Rectal smooth muscle tissue (tissue), 1 donor: ENCODE data around the gene PREX1.

ENCODE experiments used
- H3K27ac ChIP-seq: one replicate; pipeline ENCODE4 v1.7.0; 2013; ENCODE audit warnings: low read depth, low read length, inconsistent platforms
- H3K27me3 ChIP-seq: one replicate; pipeline ENCODE4 v1.7.0; 2013; ENCODE audit warnings: low read length; ENCODE audit not compliant: control insufficient read depth, insufficient read depth
- H3K36me3 ChIP-seq: one replicate; pipeline ENCODE4 v1.7.0; 2013; ENCODE audit warnings: low read length; ENCODE audit not compliant: control insufficient read depth, insufficient read depth
- H3K4me1 ChIP-seq: one replicate; pipeline ENCODE4 v1.7.0; 2013; ENCODE audit warnings: low read length; ENCODE audit not compliant: control insufficient read depth, insufficient read depth
- H3K4me3 ChIP-seq: one replicate; pipeline ENCODE4 v1.7.0; 2013; ENCODE audit warnings: low read length
- H3K9ac ChIP-seq: one replicate; pipeline ENCODE4 v1.7.0; 2013; ENCODE audit warnings: low read length

PREX1 gene

DNA sequence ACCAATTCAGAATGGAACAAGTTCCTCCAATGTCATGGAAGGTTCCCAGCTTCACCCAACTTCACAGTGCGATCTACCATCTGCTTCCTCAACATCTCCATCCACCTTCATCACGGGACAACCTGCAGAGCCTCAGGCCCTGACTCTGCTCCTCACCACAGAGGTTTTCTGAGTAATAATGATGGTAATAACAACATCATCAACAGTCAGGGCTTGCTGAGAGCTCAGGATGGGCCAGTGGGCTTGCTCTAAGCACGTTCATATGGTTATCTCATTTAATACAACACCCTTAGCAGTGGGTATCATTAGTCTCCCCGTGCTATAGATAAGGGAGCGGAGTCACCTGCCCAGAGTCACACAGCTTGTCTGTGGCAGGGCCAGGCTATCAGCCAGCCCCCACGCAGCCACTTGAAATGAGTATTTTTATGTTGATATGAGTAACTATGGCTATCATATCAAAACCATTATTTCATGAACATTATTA, 38.6 kb downstream of the PREX1 start:
- H3K4me3 ChIP-seq: no peak overlapping the region
- H3K9ac ChIP-seq: no peak overlapping the region
- H3K4me1 ChIP-seq: no peaks in the 10 kb centered on the region
- no peak overlapping the region for H3K27ac ChIP-seq
- no peaks in the 10 kb centered on the region for H3K27me3 ChIP-seq
- H3K36me3 ChIP-seq: no peaks in the 10 kb centered on the region

DNA sequence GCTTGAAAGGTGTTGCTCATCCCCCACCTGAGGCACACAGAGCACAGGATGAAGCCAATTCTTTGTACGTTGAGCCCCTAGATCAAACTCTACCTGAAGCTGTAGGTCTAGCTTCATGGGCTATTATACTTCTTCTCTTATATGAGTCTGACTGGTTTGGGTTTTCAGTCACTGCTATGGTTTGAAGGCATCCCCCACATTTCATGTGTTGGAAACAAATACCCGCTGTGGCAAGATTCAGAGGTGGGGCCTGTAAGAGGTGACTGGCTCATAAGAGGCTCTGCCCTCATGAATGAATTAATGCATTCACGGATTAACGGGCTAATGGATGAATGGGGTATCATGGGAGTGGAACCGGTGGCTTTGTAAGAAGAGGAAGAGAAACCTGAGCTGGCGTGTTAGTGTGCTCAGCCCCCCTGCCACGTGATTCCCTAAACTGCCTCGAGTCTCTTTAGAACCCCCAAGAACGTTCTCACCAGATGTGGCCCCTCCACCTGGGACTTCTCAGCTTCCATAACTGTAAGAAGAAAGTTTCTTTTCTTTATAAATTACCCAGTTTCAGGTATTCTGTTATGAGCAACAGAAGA, 39.2 kb downstream of the PREX1 start:
- Histone ChIP-seq H3K4me1 (no peaks in the 10 kb centered on the region), H3K9ac (no peak overlapping the region), H3K36me3 (no peaks in the 10 kb centered on the region), H3K27ac (no peak overlapping the region), H3K4me3 (no peak overlapping the region), H3K27me3 (no peaks in the 10 kb centered on the region)

DNA sequence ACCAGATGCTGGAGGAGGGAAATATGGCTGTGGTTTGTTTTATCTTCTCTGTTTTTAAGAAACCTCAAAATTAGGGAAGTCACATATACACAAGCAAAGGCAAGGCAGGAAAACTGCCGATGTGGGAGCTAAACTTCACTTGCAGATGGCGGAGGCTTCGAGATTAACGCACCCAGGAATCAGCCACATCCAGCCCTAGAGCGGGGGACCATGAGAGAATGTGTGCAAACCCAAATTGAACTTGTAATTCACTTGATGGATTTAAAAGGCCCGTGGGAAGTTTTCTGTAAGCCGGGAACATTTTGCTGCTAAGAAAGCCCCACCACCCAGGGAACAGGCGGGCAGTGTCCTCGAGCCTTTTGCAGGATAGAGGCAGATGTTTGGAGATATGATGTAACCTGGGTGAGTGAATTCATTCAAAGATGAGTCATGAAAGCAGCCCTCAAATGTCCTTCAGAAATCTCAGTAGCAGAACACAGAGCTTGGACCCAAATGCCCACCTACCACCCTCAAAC, 39.9 kb downstream of the PREX1 start:
- H3K27ac ChIP-seq: no peak overlapping the region
- no peaks in the 10 kb centered on the region for H3K4me1 ChIP-seq
- no peaks in the 10 kb centered on the region for H3K36me3 ChIP-seq
- no peaks in the 10 kb centered on the region for H3K27me3 ChIP-seq
- H3K4me3 ChIP-seq: no peak overlapping the region
- no peak overlapping the region for H3K9ac ChIP-seq

DNA sequence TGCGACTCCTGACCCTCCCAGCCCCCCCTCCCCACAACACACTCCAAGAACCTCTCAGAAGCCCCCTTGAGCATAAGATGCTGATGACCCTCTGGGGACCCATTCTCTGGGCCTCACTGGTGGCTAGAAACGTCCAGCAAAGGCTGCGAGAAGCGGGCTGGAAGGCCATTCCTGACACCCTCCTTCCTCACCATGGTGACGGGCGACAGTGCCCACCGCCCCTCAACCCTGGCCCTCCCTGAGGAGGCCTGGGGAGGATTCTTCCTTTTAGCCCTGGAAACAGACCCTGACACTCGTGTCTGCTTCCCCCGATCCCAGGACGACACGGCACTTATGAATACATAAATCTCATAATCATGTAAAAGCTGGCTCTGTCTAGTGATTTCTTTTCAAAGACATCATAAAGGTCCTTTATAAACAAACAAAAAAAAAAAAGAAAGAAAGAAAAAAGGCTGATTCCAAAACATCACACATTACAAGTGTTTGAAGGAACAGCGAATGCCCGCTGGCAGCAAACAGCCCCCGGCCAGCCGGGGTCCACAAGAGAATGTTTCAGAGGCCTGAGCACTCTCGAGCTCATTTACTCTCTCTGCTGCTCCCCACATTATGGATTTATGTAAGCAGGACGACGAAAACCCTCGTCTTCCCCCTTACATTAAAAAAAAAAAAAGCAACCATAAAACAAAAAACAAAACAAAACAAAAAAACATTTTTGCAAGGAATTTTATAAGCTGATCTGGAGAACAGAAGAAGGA, 40.7 kb downstream of the PREX1 start:
- no peak overlapping the region for H3K9ac ChIP-seq
- H3K4me3 ChIP-seq: no peak overlapping the region
- no peaks in the 10 kb centered on the region for H3K4me1 ChIP-seq
- H3K36me3 ChIP-seq: no peaks in the 10 kb centered on the region
- H3K27me3 ChIP-seq: no peaks in the 10 kb centered on the region
- H3K27ac ChIP-seq: no peak overlapping the region

DNA sequence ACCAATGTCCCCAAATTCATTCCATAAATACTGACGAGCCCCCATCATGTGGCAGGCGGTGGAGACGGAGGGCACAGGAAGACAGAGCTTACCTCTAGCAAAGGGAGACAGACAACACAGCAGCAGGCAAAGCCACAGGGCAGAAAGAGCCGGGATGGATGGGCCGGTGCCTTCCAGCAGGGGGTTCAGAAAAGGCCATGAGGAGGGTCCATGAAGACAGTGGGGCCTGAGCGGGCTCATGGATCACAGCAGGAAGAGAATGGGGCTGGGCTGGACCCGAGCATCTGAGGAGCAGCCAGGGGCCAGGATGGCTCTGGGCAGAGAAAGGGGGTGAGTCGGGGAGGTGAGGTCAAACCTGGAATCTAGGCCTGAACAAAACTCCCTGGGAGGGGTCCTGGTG, 42.0 kb downstream of the PREX1 start:
- no peaks in the 10 kb centered on the region for H3K36me3 ChIP-seq
- H3K9ac ChIP-seq: no peak overlapping the region
- no peaks in the 10 kb centered on the region for H3K27me3 ChIP-seq
- no peaks in the 10 kb centered on the region for H3K4me1 ChIP-seq
- no peak overlapping the region for H3K27ac ChIP-seq
- no peak overlapping the region for H3K4me3 ChIP-seq

DNA sequence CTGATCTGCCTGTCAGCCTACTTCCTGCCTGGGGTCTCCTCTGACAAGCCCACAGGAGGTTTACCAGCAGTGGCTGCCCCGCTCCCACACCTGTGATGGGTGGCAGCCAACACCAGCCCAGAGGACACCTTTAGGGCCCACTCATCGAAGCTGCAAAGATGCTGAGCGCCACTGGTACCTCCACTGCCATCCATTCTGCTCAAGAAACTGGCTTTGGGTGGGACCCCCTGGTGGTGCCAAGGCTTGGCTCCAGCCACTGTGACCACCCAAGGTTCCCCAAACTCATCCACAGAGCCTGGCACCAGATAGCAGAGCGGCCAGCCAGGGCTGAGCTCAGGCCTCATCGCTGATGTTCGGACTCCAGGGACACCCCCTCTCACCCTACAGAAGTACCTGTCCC, 42.5 kb downstream of the PREX1 start:
- Histone ChIP-seq H3K4me1 (no peaks in the 10 kb centered on the region), H3K27me3 (no peaks in the 10 kb centered on the region), H3K36me3 (no peaks in the 10 kb centered on the region), H3K27ac (no peak overlapping the region), H3K9ac (no peak overlapping the region), H3K4me3 (no peak overlapping the region)

DNA sequence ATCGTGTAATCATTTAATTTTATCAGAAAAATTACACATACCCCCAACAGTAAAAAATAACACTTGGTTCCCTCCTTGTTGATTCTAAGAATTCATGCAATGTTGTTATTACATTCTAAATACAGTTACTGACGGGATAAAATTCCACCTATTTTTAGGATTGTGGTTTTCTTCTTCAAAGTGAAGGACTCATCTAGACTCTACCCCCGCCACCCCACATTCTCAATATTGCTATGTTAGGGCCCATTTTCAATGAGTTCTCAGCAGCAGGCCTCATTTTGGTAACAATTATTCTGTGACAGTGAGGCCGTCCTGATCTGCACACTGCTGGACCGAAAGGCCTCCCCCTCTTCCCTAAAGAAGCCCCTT, 43.5 kb downstream of the PREX1 start:
- Histone ChIP-seq H3K4me3 (no peak overlapping the region), H3K9ac (no peak overlapping the region), H3K36me3 (no peaks in the 10 kb centered on the region), H3K27ac (no peak overlapping the region), H3K4me1 (no peaks in the 10 kb centered on the region), H3K27me3 (no peaks in the 10 kb centered on the region)

DNA sequence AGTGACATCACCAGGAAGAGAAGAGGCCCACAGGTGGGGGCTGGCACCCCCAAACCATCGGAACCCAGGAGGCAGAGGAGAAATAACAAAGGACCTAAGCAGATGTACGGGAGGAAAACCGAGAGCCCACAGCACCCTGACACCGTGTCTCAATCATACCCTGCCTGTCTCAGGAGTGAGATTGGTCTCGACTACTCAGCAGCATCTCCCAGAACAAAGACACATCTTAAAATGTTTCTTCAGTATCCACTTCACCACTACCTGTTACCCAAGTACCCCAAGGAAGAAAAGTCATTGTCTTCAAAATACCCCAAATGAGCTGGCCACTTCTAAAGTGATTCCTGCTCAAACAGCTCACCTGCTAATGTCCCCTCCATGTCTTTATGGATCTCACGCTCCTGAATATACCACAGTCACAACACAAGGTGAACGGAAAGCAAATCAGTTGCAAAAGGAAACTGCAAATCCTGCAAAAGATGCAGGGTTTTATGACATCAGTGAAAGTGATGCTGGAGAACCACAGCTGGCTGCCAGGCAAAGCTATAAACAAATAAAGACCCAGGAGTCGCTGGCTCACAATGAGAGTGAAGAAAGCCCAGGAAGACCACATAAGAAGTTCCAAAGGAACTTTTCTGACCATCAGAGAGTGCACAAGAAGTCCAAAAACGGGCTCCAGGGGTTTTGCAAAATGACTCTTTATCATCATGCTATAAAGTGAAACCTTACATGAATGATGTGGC, 44.1 kb downstream of the PREX1 start:
- H3K27me3 ChIP-seq: no peaks in the 10 kb centered on the region
- H3K36me3 ChIP-seq: no peaks in the 10 kb centered on the region
- no peak overlapping the region for H3K9ac ChIP-seq
- no peak overlapping the region for H3K4me3 ChIP-seq
- no peaks in the 10 kb centered on the region for H3K4me1 ChIP-seq
- H3K27ac ChIP-seq: no peak overlapping the region

DNA sequence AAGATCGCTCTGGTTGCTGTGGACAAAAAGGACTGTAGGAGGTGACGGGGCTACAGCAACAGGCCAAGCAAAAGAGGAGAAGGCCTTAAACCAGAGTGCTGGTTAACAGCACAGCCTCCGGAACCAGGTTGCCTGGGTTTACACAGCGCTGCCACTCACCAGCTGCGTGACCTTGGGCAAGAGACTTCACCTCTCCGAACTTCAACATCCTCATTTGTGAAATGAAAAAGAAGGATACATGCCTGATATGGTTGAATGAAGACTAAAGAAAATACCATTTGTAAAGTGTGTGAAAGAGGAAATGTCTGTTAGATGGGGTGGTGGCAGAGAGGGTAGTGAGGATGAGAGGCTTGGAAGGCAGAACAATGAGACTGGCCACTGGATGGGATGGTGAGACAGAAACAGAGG, 44.9 kb downstream of the PREX1 start:
- H3K36me3 ChIP-seq: no peaks in the 10 kb centered on the region
- H3K4me1 ChIP-seq: no peaks in the 10 kb centered on the region
- no peak overlapping the region for H3K9ac ChIP-seq
- H3K4me3 ChIP-seq: no peak overlapping the region
- H3K27me3 ChIP-seq: no peaks in the 10 kb centered on the region
- no peak overlapping the region for H3K27ac ChIP-seq

DNA sequence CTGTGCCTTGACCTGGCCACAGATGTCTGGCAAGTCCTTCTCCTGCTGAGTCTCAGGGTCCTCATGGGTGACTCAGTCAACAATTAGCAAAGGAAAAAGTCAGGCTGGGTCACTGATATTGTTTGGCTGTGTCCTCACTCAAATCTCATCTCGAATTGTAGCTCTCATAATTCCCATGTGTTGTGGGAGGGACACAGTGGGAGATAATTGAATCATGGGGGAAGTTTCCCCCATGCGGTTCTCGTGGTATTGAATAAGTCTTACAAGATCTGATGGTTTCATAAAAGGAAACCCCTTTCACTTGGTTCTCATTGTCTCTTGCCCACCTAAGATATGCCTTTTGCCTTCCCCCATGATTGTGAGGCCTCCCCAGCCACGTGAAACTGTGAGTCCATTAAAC, 45.7 kb downstream of the PREX1 start:
- H3K4me3 ChIP-seq: no peak overlapping the region
- no peak overlapping the region for H3K27ac ChIP-seq
- H3K36me3 ChIP-seq: no peaks in the 10 kb centered on the region
- no peaks in the 10 kb centered on the region for H3K27me3 ChIP-seq
- no peak overlapping the region for H3K9ac ChIP-seq
- H3K4me1 ChIP-seq: no peaks in the 10 kb centered on the region

DNA sequence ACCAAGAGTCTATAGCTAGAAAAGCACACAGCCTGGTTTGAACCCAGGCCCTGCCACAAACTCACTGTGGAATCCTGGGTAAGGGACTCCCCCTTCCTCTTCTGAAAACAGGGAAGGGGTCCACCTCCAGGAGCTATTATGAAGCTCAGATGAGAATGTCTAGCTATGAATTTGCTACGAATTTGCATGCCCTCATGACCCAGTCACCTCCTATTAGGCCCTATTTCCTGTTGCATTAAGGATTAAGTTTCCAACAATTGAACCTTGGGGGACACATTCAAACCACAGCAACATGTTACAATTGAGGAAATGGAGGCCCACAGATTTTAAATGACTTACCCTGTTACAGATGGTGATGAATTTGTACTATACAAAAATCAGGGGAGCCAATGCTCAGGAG, 46.2 kb downstream of the PREX1 start:
- H3K4me3 ChIP-seq: no peak overlapping the region
- no peak overlapping the region for H3K9ac ChIP-seq
- H3K27ac ChIP-seq: no peak overlapping the region
- no peaks in the 10 kb centered on the region for H3K4me1 ChIP-seq
- no peaks in the 10 kb centered on the region for H3K36me3 ChIP-seq
- H3K27me3 ChIP-seq: no peaks in the 10 kb centered on the region

DNA sequence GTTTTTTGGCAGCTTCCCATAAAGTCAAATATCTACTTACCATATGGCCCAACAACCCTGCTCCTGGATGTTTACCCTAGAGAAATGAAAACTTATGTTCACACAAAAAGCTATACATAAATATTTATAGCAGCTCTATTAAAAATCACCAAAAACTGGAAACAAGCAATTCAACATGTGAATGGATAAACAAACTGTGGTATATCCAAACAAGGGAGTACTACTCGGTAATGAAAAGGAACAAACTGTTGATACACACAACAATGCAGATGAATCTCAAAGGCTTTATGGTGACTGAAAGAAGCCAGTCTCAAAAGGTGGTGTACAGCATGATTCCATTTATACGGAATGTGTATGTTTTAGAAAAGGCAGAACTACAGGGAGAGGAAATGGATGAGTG, 48.4 kb downstream of the PREX1 start:
- no peak overlapping the region for H3K9ac ChIP-seq
- no peaks in the 10 kb centered on the region for H3K4me1 ChIP-seq
- H3K4me3 ChIP-seq: no peak overlapping the region
- H3K36me3 ChIP-seq: no peaks in the 10 kb centered on the region
- no peak overlapping the region for H3K27ac ChIP-seq
- no peaks in the 10 kb centered on the region for H3K27me3 ChIP-seq
